ENCODE measurements around the gene TRIM47. TPM values are rescaled to one million over a fixed set of nuclear protein-coding genes. Genes with fewer than 3 reads are reported as not detected.

Gene TRIM47
- total and polyA plus RNA-seq, 4 donors, result 6.9 to 18.5 (median 13.8) TPM

DNA sequence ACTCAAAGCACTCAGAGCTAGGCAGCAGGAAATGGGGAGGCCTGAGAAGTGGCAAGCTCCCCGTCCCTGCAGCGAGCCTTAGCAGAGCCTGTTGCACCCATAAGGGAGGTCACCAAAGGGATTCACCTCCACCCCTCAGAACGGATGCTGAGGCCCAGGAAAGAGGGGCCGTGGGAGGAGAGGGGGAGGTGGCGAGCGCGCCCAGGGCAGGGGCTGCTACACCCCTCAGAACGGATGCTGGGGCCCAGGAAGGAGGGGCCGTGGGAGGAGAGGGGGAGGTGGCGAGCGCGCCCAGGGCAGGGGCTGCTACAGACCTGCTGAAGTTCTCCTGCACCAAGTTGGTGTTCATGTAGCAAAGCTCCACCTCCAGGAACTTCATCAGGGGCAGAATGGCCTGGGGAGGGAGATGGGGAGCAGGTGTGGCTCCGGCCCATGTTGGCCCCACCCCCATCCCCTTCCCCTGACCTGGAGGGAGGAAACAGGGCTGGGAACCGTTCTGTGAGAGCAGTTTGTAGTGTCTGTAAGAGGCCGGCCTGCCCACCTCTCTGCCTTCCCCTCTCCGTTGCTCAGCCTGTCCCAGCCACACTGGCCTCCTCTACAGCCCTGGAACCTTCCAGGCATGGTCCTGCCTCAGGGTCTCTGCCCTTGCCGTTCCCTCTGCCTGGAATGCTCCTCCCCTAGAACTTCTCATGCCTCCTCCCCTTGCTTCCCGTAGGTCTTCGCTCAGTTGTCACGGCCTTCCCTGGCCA, 45.6 kb downstream of the TRIM47 start:
- peaks cover 8 to 37% (median 11%) of the 10 kb centered on the region in 4 donors for H3K36me3 ChIP-seq (ENCODE audit: control insufficient read depth in 4 of 4, insufficient read depth in 3 of 4, low read depth in 1 of 4, low read length in 3 of 4)

DNA sequence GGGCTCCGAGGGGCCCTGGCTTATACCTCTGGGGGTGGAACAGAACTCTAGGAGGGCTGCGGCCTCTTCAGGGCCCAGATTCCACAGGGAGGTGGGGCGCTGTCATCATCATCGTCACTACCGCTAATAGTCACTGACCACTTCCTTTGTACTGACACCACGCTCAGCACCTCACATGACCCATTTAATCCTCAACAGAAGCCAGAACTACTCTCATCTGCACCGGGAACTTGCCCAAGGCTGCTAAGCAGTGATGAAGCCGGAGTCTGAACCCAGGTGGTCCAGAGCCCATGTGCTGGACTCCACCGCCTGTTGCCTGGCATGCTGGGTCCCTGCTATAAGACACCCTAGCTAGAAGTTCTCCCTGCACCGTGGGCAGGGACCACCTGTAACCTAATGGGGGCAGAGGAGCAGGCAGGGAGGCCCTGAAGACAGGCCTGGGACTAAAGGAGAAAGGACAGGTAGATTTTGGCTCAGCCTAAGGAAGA, 46.2 kb downstream of the TRIM47 start:
- peaks cover 6 to 34% (median 11%) of the 10 kb centered on the region in 4 donors for H3K36me3 ChIP-seq (ENCODE audit: control insufficient read depth in 4 of 4, insufficient read depth in 3 of 4, low read depth in 1 of 4, low read length in 3 of 4)
- H3K9ac ChIP-seq (ENCODE audit: low read depth in 1 of 2, low read length in 2 of 2), result no peak overlapping the region
- H3K27me3 ChIP-seq (ENCODE audit: control insufficient read depth in 4 of 4, insufficient read depth in 4 of 4, low read length in 3 of 4), result no peaks in the 10 kb centered on the region
- 80% methylated on average over 10 of the region's 10 CpGs for WGBS
- H3K4me1 ChIP-seq (ENCODE audit: control insufficient read depth in 4 of 4, insufficient read depth in 4 of 4, low read length in 3 of 4), result peaks cover 0 to 12% (median 4%) of the 10 kb centered on the region in 4 donors
- peak overlapping the region; percentile 19 to 44 for H3K27ac ChIP-seq (ENCODE audit: low read depth in 1 of 2, low read length in 2 of 2)
- H3K9me3 ChIP-seq (ENCODE audit: control insufficient read depth in 4 of 4, low read length in 3 of 4), result no peaks in the 10 kb centered on the region
- no peak for DNase-seq (ENCODE audit: low spot score)
- TF ChIP-seq, protein P1, sequence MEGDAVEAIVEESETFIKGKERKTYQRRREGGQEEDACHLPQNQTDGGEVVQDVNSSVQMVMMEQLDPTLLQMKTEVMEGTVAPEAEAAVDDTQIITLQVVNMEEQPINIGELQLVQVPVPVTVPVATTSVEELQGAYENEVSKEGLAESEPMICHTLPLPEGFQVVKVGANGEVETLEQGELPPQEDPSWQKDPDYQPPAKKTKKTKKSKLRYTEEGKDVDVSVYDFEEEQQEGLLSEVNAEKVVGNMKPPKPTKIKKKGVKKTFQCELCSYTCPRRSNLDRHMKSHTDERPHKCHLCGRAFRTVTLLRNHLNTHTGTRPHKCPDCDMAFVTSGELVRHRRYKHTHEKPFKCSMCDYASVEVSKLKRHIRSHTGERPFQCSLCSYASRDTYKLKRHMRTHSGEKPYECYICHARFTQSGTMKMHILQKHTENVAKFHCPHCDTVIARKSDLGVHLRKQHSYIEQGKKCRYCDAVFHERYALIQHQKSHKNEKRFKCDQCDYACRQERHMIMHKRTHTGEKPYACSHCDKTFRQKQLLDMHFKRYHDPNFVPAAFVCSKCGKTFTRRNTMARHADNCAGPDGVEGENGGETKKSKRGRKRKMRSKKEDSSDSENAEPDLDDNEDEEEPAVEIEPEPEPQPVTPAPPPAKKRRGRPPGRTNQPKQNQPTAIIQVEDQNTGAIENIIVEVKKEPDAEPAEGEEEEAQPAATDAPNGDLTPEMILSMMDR (IDR thresholded peaks at IDR 0.05; ENCODE audit: low read depth, low read length, missing input control), result no peak
- TF ChIP-seq, protein P2, sequence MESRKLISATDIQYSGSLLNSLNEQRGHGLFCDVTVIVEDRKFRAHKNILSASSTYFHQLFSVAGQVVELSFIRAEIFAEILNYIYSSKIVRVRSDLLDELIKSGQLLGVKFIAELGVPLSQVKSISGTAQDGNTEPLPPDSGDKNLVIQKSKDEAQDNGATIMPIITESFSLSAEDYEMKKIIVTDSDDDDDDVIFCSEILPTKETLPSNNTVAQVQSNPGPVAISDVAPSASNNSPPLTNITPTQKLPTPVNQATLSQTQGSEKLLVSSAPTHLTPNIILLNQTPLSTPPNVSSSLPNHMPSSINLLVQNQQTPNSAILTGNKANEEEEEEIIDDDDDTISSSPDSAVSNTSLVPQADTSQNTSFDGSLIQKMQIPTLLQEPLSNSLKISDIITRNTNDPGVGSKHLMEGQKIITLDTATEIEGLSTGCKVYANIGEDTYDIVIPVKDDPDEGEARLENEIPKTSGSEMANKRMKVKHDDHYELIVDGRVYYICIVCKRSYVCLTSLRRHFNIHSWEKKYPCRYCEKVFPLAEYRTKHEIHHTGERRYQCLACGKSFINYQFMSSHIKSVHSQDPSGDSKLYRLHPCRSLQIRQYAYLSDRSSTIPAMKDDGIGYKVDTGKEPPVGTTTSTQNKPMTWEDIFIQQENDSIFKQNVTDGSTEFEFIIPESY (IDR thresholded peaks at IDR 0.05), result no peak
- H3K4me3 ChIP-seq (ENCODE audit: low read depth in 1 of 3, low read length in 3 of 3), result no peak overlapping the region

More for the DNA sequence above, 45.6 kb downstream of the TRIM47 start:
- Histone ChIP-seq H3K4me1 (ENCODE audit: control insufficient read depth in 4 of 4, insufficient read depth in 4 of 4, low read length in 3 of 4) (peaks cover 0 to 6% (median 1%) of the 10 kb centered on the region in 4 donors), H3K27ac (ENCODE audit: low read depth in 1 of 2, low read length in 2 of 2) (peak overlapping the region; percentile 19 to 44), H3K27me3 (ENCODE audit: control insufficient read depth in 4 of 4, insufficient read depth in 4 of 4, low read length in 3 of 4) (no peaks in the 10 kb centered on the region), H3K9ac (ENCODE audit: low read depth in 1 of 2, low read length in 2 of 2) (no peak overlapping the region), H3K4me3 (ENCODE audit: low read depth in 1 of 3, low read length in 3 of 3) (no peak overlapping the region), H3K9me3 (ENCODE audit: control insufficient read depth in 4 of 4, low read length in 3 of 4) (no peaks in the 10 kb centered on the region)
- 74% methylated on average over 20 of the region's 20 CpGs for WGBS
- DNase-seq (ENCODE audit: low spot score), result no peak
- TF ChIP-seq JUND (IDR thresholded peaks at IDR 0.05), result no peak

DNA sequence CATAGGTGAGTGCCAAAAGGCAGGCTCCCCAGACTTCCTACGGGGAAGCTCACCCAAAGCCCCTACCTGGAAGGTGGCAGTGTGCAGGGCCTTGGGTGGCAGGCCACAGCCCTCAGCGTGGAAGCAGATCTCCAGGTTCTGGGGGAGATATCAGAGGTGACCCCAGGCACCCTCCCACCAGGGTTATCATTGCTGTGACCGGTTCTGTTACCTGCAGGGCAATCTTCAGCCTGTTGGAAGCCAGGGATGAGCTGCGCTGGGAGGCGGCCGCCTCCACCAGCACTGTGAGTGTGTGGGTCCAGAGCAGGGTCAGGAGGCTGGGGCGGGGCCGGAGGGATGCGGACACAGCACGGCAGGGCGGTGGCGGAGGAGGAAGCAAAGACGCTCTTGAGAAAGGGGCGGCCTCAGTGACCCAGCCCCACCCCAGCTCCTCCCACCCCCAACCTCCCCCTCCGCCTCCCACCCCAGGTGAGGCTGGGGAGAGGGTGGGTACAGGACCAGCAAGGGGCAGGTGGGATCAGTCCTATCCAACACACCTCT, 47.3 kb downstream of the TRIM47 start:
- Histone ChIP-seq H3K36me3 (ENCODE audit: control insufficient read depth in 4 of 4, insufficient read depth in 3 of 4, low read depth in 1 of 4, low read length in 3 of 4) (peaks cover 6 to 31% (median 11%) of the 10 kb centered on the region in 4 donors), H3K4me1 (ENCODE audit: control insufficient read depth in 4 of 4, insufficient read depth in 4 of 4, low read length in 3 of 4) (peaks cover 0 to 19% (median 9%) of the 10 kb centered on the region in 4 donors), H3K9me3 (ENCODE audit: control insufficient read depth in 4 of 4, low read length in 3 of 4) (no peaks in the 10 kb centered on the region), H3K4me3 (ENCODE audit: low read depth in 1 of 3, low read length in 3 of 3) (no peak overlapping the region), H3K9ac (ENCODE audit: low read depth in 1 of 2, low read length in 2 of 2) (no peak overlapping the region), H3K27ac (ENCODE audit: low read depth in 1 of 2, low read length in 2 of 2) (no peak overlapping the region), H3K27me3 (ENCODE audit: control insufficient read depth in 4 of 4, insufficient read depth in 4 of 4, low read length in 3 of 4) (no peaks in the 10 kb centered on the region)
- WGBS, result 90% methylated on average over 15 of the region's 15 CpGs
- DNase-seq (ENCODE audit: low spot score), result no peak
- TF ChIP-seq, protein P2 (IDR thresholded peaks at IDR 0.05), result no peak
- TF ChIP-seq RAD21 (IDR thresholded peaks at IDR 0.05) (no peak), EGR1 (IDR thresholded peaks at IDR 0.05; ENCODE audit: low read depth in 2 of 2) (no peak), RXRA (IDR thresholded peaks at IDR 0.05) (no peak), HNF4G (IDR thresholded peaks at IDR 0.05) (no peak), SP1 (IDR thresholded peaks at IDR 0.05) (no peak), YY1 (IDR thresholded peaks at IDR 0.05) (no peak), TAF1 (conservative IDR thresholded peaks at IDR 0.05) (no peak), GABPA (IDR thresholded peaks at IDR 0.05 in 1 of 2, conservative IDR thresholded peaks at IDR 0.05 in 1 of 2) (no peak), FOXA2 (IDR thresholded peaks at IDR 0.05) (no peak), NR2F2 (IDR thresholded peaks at IDR 0.05) (no peak), HNF4A (conservative IDR thresholded peaks at IDR 0.05) (no peak)
- TF ChIP-seq, protein P3, sequence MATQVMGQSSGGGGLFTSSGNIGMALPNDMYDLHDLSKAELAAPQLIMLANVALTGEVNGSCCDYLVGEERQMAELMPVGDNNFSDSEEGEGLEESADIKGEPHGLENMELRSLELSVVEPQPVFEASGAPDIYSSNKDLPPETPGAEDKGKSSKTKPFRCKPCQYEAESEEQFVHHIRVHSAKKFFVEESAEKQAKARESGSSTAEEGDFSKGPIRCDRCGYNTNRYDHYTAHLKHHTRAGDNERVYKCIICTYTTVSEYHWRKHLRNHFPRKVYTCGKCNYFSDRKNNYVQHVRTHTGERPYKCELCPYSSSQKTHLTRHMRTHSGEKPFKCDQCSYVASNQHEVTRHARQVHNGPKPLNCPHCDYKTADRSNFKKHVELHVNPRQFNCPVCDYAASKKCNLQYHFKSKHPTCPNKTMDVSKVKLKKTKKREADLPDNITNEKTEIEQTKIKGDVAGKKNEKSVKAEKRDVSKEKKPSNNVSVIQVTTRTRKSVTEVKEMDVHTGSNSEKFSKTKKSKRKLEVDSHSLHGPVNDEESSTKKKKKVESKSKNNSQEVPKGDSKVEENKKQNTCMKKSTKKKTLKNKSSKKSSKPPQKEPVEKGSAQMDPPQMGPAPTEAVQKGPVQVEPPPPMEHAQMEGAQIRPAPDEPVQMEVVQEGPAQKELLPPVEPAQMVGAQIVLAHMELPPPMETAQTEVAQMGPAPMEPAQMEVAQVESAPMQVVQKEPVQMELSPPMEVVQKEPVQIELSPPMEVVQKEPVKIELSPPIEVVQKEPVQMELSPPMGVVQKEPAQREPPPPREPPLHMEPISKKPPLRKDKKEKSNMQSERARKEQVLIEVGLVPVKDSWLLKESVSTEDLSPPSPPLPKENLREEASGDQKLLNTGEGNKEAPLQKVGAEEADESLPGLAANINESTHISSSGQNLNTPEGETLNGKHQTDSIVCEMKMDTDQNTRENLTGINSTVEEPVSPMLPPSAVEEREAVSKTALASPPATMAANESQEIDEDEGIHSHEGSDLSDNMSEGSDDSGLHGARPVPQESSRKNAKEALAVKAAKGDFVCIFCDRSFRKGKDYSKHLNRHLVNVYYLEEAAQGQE (IDR thresholded peaks at IDR 0.05), result no peak
- TF ChIP-seq, protein P4, sequence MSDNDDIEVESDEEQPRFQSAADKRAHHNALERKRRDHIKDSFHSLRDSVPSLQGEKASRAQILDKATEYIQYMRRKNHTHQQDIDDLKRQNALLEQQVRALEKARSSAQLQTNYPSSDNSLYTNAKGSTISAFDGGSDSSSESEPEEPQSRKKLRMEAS (IDR thresholded peaks at IDR 0.05), result no peak
- TF ChIP-seq, protein P5, sequence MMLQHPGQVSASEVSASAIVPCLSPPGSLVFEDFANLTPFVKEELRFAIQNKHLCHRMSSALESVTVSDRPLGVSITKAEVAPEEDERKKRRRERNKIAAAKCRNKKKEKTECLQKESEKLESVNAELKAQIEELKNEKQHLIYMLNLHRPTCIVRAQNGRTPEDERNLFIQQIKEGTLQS (IDR thresholded peaks at IDR 0.05), result no peak
